Measurements from ENCODE around the gene CWH43.
"Not testable (repeated sequence)": the region's sequence is repeated elsewhere in the genome, so short reads cannot be mapped to it uniquely, and the experiment has no call there.

CWH43 gene

GRCh38 chr4:48976041-48976440 lies 10.0 kb upstream of the CWH43 start:
- DNase-seq (ENCODE audit: low spot score) = no peak

- no peak for DNase-seq (ENCODE audit: low spot score)
Observed at GRCh38 chr4:48979914-48980579, 6.0 kb upstream of the CWH43 start.

- not testable (repeated sequence) for DNase-seq (ENCODE audit: low spot score)
Observed at GRCh38 chr4:48984005-48984404, 2.1 kb upstream of the CWH43 start.

GRCh38 chr4:48985602-48985975 lies 486 bp upstream of the CWH43 start:
- DNase-seq (ENCODE audit: low spot score) = no peak

- no peak for DNase-seq (ENCODE audit: low spot score)
Observed at GRCh38 chr4:48986654-48987164, 634 bp downstream of the CWH43 start.

GRCh38 chr4:48989461-48990203 lies 3.6 kb downstream of the CWH43 start:
- no peak for DNase-seq (ENCODE audit: low spot score)

- no peak for DNase-seq (ENCODE audit: low spot score)
Observed at GRCh38 chr4:48991357-48991756, 5.3 kb downstream of the CWH43 start.

GRCh38 chr4:48997962-48998361 lies 11.9 kb downstream of the CWH43 start:
- no peak for DNase-seq (ENCODE audit: low spot score)

- no peak for DNase-seq (ENCODE audit: low spot score)
Observed at GRCh38 chr4:48998440-48998839, 12.4 kb downstream of the CWH43 start.

- no peak for DNase-seq (ENCODE audit: low spot score)
Observed at GRCh38 chr4:49000806-49001205, 14.7 kb downstream of the CWH43 start.

- no peak for DNase-seq (ENCODE audit: low spot score)
Observed at GRCh38 chr4:49002931-49003330, 16.9 kb downstream of the CWH43 start.

- DNase-seq (ENCODE audit: low spot score) = no peak
Observed at GRCh38 chr4:49018718-49019295, 32.7 kb downstream of the CWH43 start.

GRCh38 chr4:49032440-49033161 lies 46.5 kb downstream of the CWH43 start:
- no peak for DNase-seq (ENCODE audit: low spot score)

GRCh38 chr4:49036528-49036927 lies 50.5 kb downstream of the CWH43 start:
- DNase-seq (ENCODE audit: low spot score) = no peak

- no peak for DNase-seq (ENCODE audit: low spot score)
Observed at GRCh38 chr4:49044270-49044669, 58.2 kb downstream of the CWH43 start.

- no peak for DNase-seq (ENCODE audit: low spot score)
Observed at GRCh38 chr4:49058306-49058705, 72.2 kb downstream of the CWH43 start.

GRCh38 chr4:49063670-49064069 lies 77.6 kb downstream of the CWH43 start:
- no peak for DNase-seq (ENCODE audit: low spot score)

GRCh38 chr4:49072196-49072595 lies 86.1 kb downstream of the CWH43 start:
- DNase-seq (ENCODE audit: low spot score) = not testable (repeated sequence)

GRCh38 chr4:49091883-49092282 lies 105.8 kb downstream of the CWH43 start:
- DNase-seq (ENCODE audit: low spot score) = not testable (repeated sequence)

- DNase-seq (ENCODE audit: low spot score) = not testable (repeated sequence)
Observed at GRCh38 chr4:49092608-49093135, 106.6 kb downstream of the CWH43 start.

- not testable (repeated sequence) for DNase-seq (ENCODE audit: low spot score)
Observed at GRCh38 chr4:49096215-49096614, 110.1 kb downstream of the CWH43 start.

- DNase-seq (ENCODE audit: low spot score) = not testable (repeated sequence)
Observed at GRCh38 chr4:49096627-49097026, 110.6 kb downstream of the CWH43 start.
